Lower leg skin (tissue), 3 donors: Measurements from ENCODE around the gene SCARB2.

Experiments used
- POLR2A ChIP-seq, 2 donors: fragments of 450-650 bp; IDR thresholded peaks; one replicate each; pipeline ENCODE4 v1.6.1; 2016 to 2017; ENCODE audit warnings: antibody characterized with exemption in 2 of 2, mild to moderate bottlenecking in 1 of 2, moderate library complexity in 1 of 2
- TF ChIP-seq, protein P1 (sequence below), 3 donors: fragments of 450-650 bp; IDR thresholded peaks; one replicate each; pipeline ENCODE4 v1.5.1; 2016; ENCODE audit warnings: antibody characterized with exemption in 3 of 3, mild to moderate bottlenecking in 3 of 3, moderate library complexity in 2 of 3

DNA sequence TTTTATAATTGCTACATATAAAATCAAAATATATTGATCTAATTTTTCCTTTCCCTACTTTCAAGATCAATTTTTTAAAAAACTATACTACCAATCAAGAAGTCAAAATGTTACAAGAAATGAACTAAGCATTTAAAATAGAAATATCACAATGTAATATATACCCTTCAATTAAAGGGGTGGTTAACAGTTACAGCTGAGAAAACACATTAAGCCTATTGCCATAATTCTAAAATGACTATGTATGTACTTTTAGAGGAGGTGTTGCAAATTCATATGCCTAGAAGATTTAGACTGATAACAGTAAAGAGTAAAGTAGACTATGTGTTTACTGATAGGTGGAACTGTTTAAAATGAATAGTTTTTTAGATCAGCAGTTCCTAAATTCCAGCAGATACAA, 69.1 kb downstream of the SCARB2 start:
- no peak for TF ChIP-seq POLR2A (IDR thresholded peaks at IDR 0.05)
- TF ChIP-seq, protein P1, sequence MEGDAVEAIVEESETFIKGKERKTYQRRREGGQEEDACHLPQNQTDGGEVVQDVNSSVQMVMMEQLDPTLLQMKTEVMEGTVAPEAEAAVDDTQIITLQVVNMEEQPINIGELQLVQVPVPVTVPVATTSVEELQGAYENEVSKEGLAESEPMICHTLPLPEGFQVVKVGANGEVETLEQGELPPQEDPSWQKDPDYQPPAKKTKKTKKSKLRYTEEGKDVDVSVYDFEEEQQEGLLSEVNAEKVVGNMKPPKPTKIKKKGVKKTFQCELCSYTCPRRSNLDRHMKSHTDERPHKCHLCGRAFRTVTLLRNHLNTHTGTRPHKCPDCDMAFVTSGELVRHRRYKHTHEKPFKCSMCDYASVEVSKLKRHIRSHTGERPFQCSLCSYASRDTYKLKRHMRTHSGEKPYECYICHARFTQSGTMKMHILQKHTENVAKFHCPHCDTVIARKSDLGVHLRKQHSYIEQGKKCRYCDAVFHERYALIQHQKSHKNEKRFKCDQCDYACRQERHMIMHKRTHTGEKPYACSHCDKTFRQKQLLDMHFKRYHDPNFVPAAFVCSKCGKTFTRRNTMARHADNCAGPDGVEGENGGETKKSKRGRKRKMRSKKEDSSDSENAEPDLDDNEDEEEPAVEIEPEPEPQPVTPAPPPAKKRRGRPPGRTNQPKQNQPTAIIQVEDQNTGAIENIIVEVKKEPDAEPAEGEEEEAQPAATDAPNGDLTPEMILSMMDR (IDR thresholded peaks at IDR 0.05): no peak
